Vagina (tissue), 2 donors: ENCODE results near the gene ALDH4A1. TPM values are rescaled to one million over a fixed set of nuclear protein-coding genes. Genes with fewer than 3 reads are reported as not detected.

ENCODE experiments used
- DNase-seq, 2 donors: peaks; one replicate each; pipeline ENCODE4 v3.0.0-alpha.2; 2017; ENCODE audit errors: extremely low spot score in 2 of 2
- H3K27ac ChIP-seq: fragments of 200-600 bp; sonication (generic); one replicate; pipeline ENCODE4 v1.5.1; 2019
- H3K27me3 ChIP-seq: fragments of 200-600 bp; sonication (generic); one replicate; pipeline ENCODE4 v1.5.1; 2019
- H3K36me3 ChIP-seq, 2 donors: fragments of 200-600 bp; sonication (generic); one replicate each; pipeline ENCODE4 v1.5.1; 2017 to 2019
- H3K4me1 ChIP-seq: fragments of 200-600 bp; sonication (generic); one replicate; pipeline ENCODE4 v1.5.1; 2019
- H3K4me3 ChIP-seq, 2 donors: fragments of 200-600 bp; sonication (generic); 1 replicate in 1 of 2; 2 replicates in 1 of 2; pipeline ENCODE4 v1.5.1; 2016 to 2019
- H3K9me3 ChIP-seq: fragments of 200-600 bp; sonication (generic); one replicate; pipeline ENCODE4 v1.5.1; 2019
- CTCF ChIP-seq, 3 experiments: fragments of 450-650 bp in 2 of 3; fragments of 200-600 bp in 1 of 3; sonication (generic) in 1 of 3; IDR thresholded peaks; one replicate each; pipeline ENCODE4 v1.5.1; 2017 to 2019; ENCODE audit warnings: antibody characterized with exemption in 3 of 3, mild to moderate bottlenecking in 2 of 3, moderate library complexity in 2 of 3
- POLR2A ChIP-seq, 2 donors: fragments of 450-650 bp; IDR thresholded peaks; one replicate each; pipeline ENCODE4 v1.6.1; 2017; ENCODE audit warnings: antibody characterized with exemption in 2 of 2, mild to moderate bottlenecking in 2 of 2, moderate library complexity in 2 of 2
- POLR2AphosphoS5 ChIP-seq, 2 donors: sonication (generic); formaldehyde crosslinking; IDR thresholded peaks; one replicate each; pipeline ENCODE4 v1.9.0; 2017; ENCODE audit warnings: antibody characterized with exemption in 2 of 2, mild to moderate bottlenecking in 2 of 2, low read depth in 1 of 2; ENCODE audit not compliant: insufficient read depth in 1 of 2
- intact Hi-C: fragments of 100-400 bp; cut with DNase I; formaldehyde crosslinking; loops from one replicate; pipeline ENCODE4 v1.15.1; 2023
- total RNA-seq: library from RNA; depleted of rRNA; stranded (reverse); fragments of >200 nt; gene quantifications from one replicate; pipeline ENCODE4 v1.2.3, GENCODE V29; 2016

ALDH4A1 gene
- total RNA-seq = 39.5 TPM

GRCh38 chr1:18902523-18903290 lies at the start of gene ALDH4A1:
ALDH4A1 (minus strand) TSS chr1:18902555; CDS start chr1:18902523, 32 bp downstream.
- Histone ChIP-seq H3K4me1 (peaks cover 46% of the 10 kb centered on the region), H3K27ac (peak within 1 kb of the TSS; percentile 87), H3K36me3 (no peaks in the 10 kb centered on the region), H3K9me3 (no peaks in the 10 kb centered on the region), H3K27me3 (no peaks in the 10 kb centered on the region), H3K4me3 (peak within 1 kb of the TSS; percentile 66 to 75)
- TF ChIP-seq CTCF (IDR thresholded peaks at IDR 0.05) (no peak), POLR2AphosphoS5 (IDR thresholded peaks at IDR 0.05; ENCODE audit: insufficient read depth in 1 of 2, low read depth in 1 of 2) (peak; percentile 80 to 91), POLR2A (IDR thresholded peaks at IDR 0.05) (peak in 1 of 2 donors; percentile 60)
- intact Hi-C loops = loop anchor here (10.0 kb wide), 1 partner anchor 192 kb away; no protein-coding TSS in a partner anchor
- DNase-seq = peak in 1 of 2 donors; percentile 99

- no peak for DNase-seq
- peak overlapping the region; percentile 89 for H3K27ac ChIP-seq
- H3K9me3 ChIP-seq = no peaks in the 10 kb centered on the region
- no peak overlapping the region for H3K4me3 ChIP-seq
- H3K4me1 ChIP-seq = peaks cover 87% of the 10 kb centered on the region
- no peaks in the 10 kb centered on the region for H3K27me3 ChIP-seq
- no peak for TF ChIP-seq CTCF (IDR thresholded peaks at IDR 0.05)
- no peak for TF ChIP-seq POLR2AphosphoS5 (IDR thresholded peaks at IDR 0.05; ENCODE audit: insufficient read depth in 1 of 2, low read depth in 1 of 2)
- TF ChIP-seq POLR2A (IDR thresholded peaks at IDR 0.05) = no peak
- H3K36me3 ChIP-seq = no peaks in the 10 kb centered on the region
- intact Hi-C loops = no loop called here
Observed at GRCh38 chr1:18951818-18952391, 49.5 kb upstream of the ALDH4A1 start.

GRCh38 chr1:18951416-18951815 lies 49.1 kb upstream of the ALDH4A1 start:
- intact Hi-C loops = no loop called here
- H3K27ac ChIP-seq = peak overlapping the region; percentile 89
- TF ChIP-seq POLR2AphosphoS5 (IDR thresholded peaks at IDR 0.05; ENCODE audit: insufficient read depth in 1 of 2, low read depth in 1 of 2) (no peak), POLR2A (IDR thresholded peaks at IDR 0.05) (no peak), CTCF (IDR thresholded peaks at IDR 0.05) (no peak)
- H3K4me3 ChIP-seq = peak overlapping the region in 1 of 2 donors; percentile 28
- H3K9me3 ChIP-seq = no peaks in the 10 kb centered on the region
- no peak for DNase-seq
- no peaks in the 10 kb centered on the region for H3K36me3 ChIP-seq
- peaks cover 91% of the 10 kb centered on the region for H3K4me1 ChIP-seq
- no peaks in the 10 kb centered on the region for H3K27me3 ChIP-seq

- TF ChIP-seq POLR2AphosphoS5 (IDR thresholded peaks at IDR 0.05; ENCODE audit: insufficient read depth in 1 of 2, low read depth in 1 of 2) (peak in 1 of 2 donors; percentile 79), CTCF (IDR thresholded peaks at IDR 0.05) (no peak), POLR2A (IDR thresholded peaks at IDR 0.05) (no peak)
- no peak for DNase-seq
- Histone ChIP-seq H3K9me3 (no peaks in the 10 kb centered on the region), H3K27me3 (no peaks in the 10 kb centered on the region), H3K4me1 (peaks cover 100% of the 10 kb centered on the region), H3K4me3 (peak overlapping the region; percentile 28 to 37), H3K27ac (peak overlapping the region; percentile 89), H3K36me3 (no peaks in the 10 kb centered on the region)
- intact Hi-C loops = no loop called here
Observed at GRCh38 chr1:18950401-18951026, 48.2 kb upstream of the ALDH4A1 start.
